GM18520 (cell line): ENCODE results near the gene HRH3.

Experiments used
- ATAC-seq: cut with Tn5 transposase; IDR thresholded peaks from one replicate; pipeline ENCODE4 v1.9.1; 2021; ENCODE audit not compliant: unreplicated experiment

Gene HRH3

DNA sequence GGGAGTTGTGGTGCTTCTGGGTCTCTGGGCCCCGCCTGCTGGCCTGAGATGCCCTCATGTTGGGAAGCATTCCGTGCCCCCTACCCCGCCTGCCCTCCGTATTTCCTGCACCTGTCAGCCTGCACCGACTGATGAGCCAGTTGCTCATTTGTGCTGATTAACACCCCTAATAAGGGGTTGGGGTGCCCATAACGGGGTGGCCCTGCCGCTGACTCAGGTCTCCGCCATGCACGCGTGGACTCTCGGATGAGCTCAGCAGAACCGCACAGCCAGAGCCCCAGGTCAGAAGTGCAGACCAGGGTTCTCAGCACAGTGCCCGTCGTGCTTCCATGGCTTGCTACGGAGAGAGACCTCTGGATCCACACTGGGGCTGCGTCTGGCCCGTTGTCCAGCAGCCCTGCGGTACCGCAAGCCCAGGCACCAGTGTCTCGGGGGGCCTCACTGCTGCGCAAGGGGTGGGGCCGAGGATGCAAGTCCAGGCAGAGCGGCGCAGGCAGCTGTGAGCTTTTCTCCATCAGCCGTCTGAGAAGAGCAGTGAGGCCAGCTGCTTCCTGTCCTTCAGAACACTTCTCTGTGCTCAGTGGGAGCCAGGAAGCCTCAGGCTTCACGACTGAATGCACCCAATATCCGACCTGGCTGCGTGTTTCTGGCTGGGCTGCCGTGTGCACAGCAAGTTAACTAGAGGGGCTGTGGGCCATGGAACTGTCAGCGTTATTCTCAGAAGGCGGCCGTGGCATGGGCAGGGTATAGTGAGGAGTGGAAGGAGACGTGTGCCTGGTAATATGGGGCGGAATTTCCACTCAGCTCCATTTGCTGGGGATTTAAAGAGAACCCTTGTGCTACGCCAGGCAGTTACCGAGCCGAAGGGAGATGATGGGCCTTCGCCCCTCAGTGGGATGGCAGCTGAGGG is 18.6 kb downstream of the HRH3 start:
- ATAC-seq, result no peak

DNA sequence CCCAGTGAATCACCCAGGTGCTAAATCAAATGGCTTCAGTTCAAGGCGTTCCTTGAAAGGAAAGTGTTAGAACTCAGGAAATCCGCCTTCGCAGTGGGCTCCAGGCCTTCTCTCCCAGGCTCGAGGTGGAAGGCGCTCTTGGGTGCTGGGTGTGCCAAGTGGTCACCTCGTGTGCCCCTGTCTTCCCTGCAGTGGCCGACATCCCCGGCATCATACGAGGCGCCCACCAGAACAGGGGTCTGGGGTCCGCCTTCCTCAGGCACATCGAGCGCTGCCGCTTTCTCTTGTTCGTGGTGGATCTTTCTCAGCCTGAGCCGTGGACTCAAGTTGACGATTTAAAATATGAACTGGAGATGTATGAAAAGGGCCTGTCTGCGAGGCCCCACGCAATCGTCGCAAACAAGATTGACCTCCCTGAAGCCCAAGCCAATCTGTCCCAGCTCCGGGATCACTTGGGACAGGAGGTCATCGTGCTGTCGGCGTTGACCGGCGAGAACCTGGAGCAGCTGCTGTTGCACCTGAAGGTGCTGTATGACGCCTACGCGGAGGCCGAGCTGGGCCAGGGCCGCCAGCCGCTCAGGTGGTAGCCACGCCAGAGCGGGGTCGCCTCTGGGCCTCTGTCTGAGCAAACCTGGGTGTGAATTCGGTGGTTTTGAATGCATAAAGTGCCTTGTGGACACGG is 19.4 kb downstream of the HRH3 start:
- no peak for ATAC-seq

DNA sequence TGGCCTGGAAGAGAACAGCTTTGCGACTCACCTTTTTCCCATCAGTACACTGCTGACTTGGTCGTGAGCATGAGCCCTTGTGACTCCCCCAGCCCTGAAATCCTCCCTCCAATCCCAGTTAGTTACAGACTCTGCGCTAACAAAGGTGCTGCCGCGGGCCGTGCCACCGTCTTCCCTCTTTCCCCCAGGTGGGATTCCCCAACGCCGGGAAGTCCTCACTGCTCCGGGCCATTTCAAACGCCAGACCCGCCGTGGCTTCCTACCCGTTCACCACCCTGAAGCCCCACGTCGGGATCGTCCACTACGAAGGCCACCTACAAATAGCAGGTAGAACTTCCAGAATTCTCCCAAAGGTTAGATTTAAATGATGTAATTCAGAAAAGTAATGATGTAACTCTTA is 21.1 kb downstream of the HRH3 start:
- no peak for ATAC-seq

DNA sequence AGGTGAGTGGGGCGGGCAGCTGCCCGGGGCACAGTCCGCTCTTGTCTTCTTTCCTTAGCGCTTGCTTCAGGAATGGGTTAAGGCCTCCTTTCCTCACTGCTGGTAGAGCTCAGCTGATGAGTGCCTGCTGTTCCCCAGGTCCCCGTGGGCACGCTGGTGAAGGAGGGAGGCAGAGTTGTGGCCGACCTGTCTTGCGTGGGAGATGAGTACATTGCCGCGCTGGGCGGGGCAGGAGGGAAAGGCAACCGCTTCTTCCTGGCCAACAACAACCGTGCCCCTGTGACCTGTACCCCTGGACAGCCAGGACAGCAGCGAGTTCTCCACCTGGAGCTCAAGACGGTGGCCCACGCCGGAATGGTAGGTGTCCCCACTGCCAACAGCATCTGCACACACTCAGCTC is 21.6 kb downstream of the HRH3 start:
- no peak for ATAC-seq

DNA sequence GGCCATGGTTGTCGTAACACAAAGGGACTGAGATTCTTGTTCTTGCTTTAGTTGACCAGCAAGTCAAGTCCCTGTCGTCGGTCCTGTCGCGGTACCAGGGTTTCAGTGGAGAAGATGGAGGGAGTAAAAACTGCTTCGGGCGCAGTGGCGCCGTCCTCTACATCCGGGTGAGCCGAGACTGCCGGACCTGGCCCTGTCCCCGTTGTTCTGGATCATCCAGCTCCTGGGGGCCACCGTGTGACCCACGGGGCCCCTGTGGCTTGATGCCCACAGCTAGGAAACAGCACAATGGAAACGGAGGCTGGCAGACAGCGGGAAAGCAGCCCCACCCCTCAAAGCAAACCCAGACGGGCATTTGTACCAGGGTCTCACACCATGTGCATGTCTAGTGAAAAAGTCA is 22.3 kb downstream of the HRH3 start:
- no peak for ATAC-seq

DNA sequence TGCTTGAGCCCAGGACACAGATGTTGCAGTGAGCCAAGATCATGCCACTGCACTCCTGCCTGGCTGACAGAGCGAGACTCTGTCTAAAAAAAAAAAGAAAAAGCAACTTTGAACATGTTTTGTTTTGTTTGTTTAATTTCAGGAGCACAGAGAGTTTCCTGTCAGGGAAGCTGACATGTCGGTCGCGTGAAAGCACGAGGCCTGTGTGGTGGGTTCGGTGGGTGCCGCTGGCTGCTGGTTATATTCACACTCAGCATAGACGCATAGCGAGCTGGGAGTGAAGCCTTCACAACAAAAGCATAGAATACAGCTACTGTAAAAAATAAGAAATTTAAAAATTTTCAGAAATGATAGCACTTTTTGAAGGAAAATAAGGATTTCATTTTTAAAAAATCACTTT is 22.8 kb downstream of the HRH3 start:
- no peak for ATAC-seq

DNA sequence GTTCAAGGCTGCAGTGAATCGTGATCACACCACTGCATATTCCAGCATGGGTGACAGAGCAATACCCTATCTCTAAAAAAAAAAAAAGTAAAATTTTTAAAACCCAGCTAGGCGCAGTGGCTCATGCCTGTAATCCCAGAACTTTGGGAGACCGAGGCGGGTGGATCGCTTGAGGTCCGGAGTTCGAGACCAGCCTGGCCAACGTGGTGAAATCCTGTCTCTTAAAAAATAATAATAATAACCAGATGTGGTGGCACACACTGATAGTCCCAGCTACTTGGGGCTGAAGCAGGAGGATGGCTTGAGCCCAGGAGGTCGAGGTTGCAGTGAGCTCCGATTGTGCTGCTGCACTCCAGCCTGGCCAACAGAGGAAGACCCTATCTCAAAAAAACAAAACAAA is 23.8 kb downstream of the HRH3 start:
- no peak for ATAC-seq

DNA sequence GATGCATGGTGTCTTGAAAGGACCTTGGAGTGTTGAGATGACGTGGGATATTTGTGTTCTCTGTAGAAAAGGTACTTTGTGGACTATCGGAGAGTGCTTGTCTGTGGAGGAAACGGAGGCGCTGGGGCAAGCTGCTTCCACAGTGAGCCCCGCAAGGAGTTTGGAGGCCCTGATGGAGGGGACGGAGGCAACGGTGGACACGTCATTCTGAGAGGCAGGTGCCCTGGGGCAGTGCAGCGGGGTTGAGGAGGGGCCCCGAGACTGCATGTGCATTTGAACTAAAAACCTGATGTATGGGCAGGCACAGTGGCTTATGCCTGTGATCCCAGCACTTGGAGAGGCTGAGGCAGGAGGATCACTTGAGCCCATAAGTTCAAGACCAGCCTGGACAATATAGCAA is 24.3 kb downstream of the HRH3 start:
- ATAC-seq, result no peak

DNA sequence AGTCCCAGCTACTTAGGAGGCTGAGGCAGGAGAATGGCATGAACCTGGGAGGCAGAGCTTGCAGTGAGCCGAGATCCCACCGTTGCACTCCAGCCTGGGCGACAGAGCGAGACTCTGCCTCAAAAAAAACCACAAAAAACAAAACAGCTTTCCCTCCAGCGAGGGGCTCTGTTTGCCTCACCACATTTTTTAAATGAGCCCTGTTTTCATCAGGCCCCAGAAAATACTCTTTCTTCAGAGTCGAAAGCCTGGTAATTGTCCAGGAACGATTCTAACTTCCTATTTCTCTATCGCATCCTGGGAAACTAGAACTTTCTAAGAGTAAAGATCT is 25.0 kb downstream of the HRH3 start:
- no peak for ATAC-seq

DNA sequence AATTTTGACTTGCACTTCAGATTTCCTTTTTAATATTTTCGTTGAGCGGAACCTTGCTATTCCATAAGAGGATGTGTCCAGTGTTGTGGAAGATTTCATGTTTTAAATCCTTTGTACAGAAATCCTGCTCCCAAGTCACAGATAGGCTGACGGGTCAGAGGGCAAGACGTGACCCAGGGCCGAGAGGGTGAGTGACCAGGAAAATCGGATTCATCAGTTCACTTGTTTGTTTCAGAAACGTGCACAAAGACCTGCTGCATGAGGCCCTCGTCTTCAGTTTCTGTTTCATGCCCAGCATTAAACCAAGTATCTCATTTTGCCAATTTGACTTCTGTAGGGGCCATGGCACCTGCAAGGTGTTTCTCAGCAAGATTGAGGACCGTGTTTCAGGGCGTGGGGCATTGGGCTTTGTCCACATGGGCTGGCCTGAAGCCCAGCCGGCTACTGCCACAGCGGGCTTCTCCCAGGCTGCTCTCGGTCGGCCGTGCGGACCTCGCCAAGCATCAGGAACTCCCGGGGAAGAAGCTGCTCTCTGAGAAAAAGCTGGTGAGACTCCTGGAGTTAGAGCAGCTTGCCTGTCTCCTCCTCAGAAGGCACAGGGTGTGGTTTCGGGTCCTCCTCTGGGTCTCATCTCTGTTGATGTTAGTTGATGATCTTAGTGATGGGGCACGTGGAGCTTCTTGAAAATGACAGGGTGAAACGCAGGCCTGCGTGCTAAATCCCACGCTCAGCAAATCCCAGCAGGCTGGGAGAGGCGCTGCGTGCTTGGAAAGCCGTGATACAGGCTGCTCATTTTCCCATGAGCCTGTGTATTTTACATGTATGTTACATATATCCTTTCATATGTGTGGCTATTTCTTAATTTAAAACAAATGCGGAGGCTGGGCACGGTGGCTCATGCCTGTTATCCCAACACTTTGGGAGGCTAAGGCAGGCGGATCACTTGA is 26.7 kb downstream of the HRH3 start:
- ATAC-seq, result no peak

DNA sequence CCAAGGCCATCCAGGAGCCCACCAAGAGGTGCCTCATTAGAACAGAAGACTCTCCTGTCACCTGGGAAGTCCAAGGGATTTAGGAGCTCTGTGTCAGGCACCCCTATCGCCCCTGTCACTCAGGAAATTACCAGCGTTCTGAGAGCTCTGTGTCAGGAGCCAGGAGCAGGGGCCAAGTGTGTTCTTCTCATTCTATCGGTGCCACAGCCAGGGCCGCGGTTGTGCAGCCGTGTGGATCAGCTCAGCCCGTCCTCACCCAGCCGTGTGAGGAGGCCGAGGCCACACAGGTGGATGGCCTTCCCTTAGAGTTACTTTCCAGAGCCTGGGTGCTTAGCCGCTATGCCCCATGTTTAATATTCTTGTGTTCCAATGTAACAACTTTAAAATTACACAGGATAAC is 27.4 kb downstream of the HRH3 start:
- ATAC-seq, result no peak

DNA sequence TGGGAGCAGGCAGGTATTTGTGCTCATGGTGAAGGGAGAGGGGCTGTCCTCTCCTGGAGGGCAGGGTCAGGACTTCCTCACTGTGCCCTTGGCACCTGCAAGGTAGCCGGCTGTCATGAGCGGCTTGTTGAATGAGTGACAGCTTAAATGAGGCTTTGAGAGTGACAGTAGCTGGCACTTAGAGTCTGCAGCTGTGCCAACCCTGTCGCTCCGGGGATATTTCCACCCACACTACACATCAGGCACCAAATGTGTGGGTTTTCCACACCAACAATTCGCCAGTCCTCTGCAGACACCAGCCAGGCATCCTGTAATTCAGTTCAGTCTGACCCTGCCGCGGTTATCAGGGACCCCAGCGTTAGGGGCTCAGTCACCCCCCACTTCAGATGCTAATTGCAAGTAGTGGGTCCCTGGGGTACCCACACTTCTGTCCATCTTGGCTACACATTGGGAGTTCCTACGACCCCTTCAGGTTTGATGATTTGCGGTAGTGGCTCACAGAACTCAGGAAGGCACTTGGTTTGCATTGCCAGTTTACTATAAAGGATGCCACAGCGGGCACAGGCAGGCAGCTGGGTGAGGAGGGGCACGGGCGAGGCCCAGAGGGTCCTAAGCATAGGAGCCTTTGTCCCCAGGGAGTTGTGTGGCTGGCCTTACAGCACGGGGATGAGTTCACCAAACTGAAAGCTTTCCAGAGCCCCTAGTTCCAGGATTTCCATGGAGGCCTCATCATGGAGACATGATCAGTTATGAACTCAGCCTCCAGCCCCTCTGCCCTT is 28.1 kb downstream of the HRH3 start:
- ATAC-seq, result no peak

DNA sequence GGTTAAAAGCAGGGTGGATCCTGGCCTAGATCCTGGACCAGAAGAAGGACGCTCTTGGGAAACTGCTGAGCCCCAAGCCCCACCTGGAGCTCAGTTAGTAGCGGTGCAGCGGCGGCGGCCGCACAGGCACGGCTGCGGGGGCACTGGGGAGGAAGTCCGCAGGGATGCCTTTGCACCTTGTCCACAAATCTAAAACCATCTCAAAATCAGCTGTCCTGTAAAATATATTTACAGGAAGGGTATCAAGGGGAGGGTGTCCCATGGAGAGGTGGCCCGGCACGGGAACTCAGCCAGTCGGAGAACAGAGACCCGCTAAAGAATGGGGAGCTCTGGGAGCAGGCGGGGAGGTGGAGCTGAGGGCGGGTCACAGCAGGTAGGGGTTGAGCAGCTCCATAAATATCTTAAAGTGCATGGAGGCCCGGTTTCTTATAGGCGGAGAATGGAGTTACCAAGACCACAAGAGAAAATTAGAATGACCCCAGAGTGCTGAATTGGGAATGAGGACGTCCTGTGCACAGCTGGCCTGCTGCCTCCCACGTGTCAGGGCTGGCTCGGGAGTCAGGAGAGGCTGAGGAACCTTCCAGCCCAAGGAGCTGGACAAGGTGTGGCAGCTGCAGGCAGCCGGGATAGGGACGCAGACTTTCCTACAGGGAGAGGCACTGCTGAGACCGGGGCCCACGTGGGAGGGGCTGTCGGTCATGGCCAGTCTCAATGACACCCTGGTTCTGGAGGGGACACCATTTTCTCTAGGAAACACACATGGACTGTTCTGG is 29.3 kb downstream of the HRH3 start:
- no peak for ATAC-seq

DNA sequence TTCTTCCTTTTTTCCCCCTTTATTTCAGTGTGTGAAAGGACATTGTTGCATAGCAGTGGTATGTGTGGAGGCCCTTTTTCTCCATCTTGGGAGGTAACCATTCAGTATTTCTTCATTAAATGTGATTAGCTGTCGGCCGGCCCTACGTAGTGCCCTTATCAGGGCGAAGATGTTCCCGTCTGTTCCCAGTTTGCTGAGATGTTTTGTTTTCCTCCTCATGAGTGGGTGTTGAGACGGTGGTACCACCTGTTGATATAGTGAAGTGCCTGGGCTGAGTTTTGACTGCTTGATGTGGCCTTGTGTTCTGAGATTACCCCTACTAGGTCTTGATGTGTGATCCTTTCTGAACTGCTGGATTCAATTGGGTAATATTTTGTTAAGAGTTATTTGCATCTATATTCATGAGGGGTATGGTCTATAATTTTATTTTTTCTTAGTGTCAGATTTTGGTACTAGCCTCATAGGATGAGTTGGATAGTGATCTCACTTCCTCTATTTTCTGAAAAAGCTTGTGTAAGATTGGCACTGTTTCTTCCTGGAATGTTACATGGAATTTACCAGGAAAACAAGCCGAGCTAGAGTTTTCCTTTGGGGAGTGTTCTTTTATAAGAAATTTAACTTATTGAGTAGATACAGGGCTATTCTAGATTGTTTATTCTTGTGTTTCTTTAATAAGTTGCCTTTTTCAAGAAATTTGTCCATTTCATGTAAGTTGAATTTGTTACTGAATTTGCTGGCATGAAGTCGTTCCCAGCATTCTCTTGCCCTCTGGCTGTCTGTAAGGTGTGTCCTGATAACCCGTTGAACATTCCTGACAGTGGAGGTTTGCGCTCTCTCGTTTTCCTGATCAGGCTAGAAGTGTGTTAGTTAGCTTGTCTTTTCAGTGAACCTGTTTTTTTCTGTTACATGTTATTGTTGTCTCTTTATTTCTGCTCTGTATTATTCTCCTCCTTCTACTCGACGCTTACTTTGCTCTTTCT is 32.9 kb downstream of the HRH3 start:
- ATAC-seq, result no peak

DNA sequence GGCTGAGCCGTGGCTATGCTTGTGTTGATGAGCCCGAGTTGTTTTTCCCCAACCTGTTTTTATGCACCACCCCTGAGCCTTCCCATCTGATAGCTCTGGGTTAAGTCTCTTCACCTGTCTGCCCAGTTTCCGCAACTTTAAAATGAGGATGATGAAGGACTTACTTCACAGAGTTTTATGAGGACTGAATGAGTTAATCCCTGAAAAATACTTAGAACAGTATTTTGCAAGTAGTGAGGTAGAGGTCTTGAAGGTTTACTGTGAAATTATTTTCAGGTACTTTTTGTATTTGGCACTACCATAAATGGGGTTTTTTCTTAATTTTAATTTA is 34.0 kb downstream of the HRH3 start:
- no peak for ATAC-seq

DNA sequence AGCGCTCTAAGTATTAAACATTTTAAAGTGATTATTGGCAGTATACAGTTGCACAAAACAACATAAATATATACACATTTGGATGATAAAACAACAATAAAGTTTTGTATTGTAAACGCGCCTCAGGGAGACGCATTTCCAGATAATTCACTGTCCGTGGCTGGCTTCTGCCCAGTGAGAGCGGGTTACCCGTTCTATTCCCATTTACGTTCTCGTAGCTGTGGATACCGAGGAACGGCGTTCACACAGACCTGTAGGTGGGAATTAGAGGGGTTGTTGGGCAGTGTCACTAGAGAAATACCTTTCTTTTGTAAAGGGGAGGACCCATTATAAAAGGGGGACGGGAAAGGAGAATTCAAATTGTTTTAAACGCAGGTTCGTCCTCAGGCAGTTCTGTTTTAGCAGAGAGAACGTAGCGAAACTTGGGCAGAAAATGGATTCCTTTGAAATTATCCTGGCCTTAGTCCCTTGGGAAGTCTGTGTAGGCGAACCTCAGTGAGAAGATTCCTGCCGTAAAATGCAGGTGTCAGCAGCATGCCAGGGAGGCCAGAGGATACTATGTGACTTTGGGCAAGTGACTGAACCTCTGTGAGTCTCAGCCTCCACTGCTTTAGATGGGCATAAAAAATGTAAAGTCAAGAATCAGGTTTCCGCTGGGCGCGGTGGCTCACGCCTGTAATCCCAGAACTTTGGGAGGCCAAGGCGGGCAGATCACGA is 36.5 kb downstream of the HRH3 start:
- no peak for ATAC-seq

DNA sequence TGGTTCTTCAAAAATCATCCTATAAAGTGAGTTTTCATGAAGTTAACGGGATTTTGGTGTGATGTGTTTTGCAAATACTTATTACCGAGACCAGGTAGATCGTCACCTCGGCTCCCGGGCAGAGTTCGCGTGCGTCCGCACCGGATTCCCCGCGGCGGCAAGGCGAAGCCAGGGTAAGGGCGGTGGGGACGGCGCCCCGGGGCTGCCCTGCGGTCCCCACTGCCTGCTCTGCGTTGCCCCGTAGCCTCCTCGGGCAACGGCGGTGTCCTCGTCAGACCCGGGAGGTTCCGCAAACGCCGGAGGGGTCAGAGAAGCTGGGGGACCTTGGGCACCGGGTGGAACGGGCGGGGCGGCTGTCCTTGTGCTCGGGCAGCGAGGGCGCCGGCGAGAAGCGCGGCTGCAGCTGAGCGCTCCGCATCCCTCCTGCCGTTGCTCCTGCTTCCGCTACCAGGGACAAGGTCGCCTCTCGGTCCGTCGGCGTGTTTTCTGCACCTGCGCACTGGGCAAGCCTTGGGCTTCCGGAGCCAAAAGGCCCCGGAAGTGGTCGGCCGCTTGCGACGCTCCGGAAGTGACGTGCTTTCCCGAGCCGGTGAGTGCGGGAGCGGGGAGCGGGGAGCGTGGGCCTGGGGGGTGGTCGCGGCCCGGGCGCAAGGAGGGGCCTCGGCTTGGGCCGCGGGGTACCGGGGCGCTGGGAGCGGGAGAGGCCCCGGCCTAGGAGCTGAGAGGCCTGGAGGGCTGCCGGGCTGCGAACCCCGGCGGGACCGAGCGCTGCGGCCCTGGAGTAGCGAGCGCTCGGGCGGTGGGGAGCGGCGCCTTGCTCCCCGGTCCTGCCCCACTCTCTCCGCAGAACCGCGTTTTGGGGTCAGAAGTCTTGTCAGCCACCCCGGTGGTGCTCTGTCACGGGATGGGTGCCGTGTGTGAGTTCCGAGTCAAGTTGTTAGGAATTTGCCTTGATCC is 37.3 kb downstream of the HRH3 start, which contains the start of gene MTG2:
TSS of gene MTG2 (plus strand) at position 560 of the 957 bp plus-strand sequence. CDS start 10,393 bp downstream, outside the sequence.
- peak; percentile 80 for ATAC-seq
